MG63 (cell line): ENCODE results near the gene DOCK11. TPM values are rescaled to one million over a fixed set of nuclear protein-coding genes. Genes with fewer than 3 reads are reported as not detected.
A peak's percentile ranks its signal among the peaks of the same experiment; 100 is the strongest.

ENCODE experiments used
- DNase-seq: peaks from one replicate; pipeline ENCODE4 v3.0.0-alpha.2; 2020
- H3K27me3 ChIP-seq: fragments of 250-450 bp; sonication (Bioruptor Pico); 2 replicates; pipeline ENCODE4 v1.5.1; 2020; ENCODE audit warnings: mild to moderate bottlenecking, moderate library complexity
- H3K36me3 ChIP-seq: fragments of 250-450 bp; sonication (Bioruptor Pico); 2 replicates; pipeline ENCODE4 v1.5.1; 2020; ENCODE audit warnings: mild to moderate bottlenecking, moderate library complexity
- H3K4me3 ChIP-seq: fragments of 250-450 bp; sonication (Bioruptor Pico); 2 replicates; pipeline ENCODE4 v1.5.1; 2020; ENCODE audit warnings: mild to moderate bottlenecking, moderate library complexity
- H3K9me3 ChIP-seq: fragments of 250-450 bp; sonication (Bioruptor Pico); 2 replicates; pipeline ENCODE4 v1.5.1; 2020; ENCODE audit warnings: mild to moderate bottlenecking, moderate library complexity
- total RNA-seq: library from RNA; depleted of rRNA; stranded (reverse); fragments of >200 nt; shearing (Covaris generic); gene quantifications from 2 replicates; pipeline ENCODE4 v1.2.3, GENCODE V29; 2014; ENCODE audit warnings: low replicate concordance

The DOCK11 gene
- total RNA-seq, 1 experiment from 2014 or later, result 6.4 TPM

GRCh38 chrX:118496763-118497079 lies 1.1 kb downstream of the DOCK11 start:
- no peak for DNase-seq
- no peaks in the 10 kb centered on the region for H3K27me3 ChIP-seq
- no peaks in the 10 kb centered on the region for H3K9me3 ChIP-seq
- peak overlapping the region; percentile 55 for H3K4me3 ChIP-seq
- no peaks in the 10 kb centered on the region for H3K36me3 ChIP-seq

GRCh38 chrX:118497180-118497818 lies 1.7 kb downstream of the DOCK11 start:
- no peak for DNase-seq
- Histone ChIP-seq H3K27me3 (no peaks in the 10 kb centered on the region), H3K9me3 (no peaks in the 10 kb centered on the region), H3K36me3 (no peaks in the 10 kb centered on the region), H3K4me3 (no peak overlapping the region)

GRCh38 chrX:118498351-118498750 lies 2.7 kb downstream of the DOCK11 start:
- Histone ChIP-seq H3K9me3 (no peaks in the 10 kb centered on the region), H3K4me3 (no peak overlapping the region), H3K27me3 (no peaks in the 10 kb centered on the region), H3K36me3 (no peaks in the 10 kb centered on the region)
- DNase-seq, result no peak

GRCh38 chrX:118498755-118499154 lies 3.1 kb downstream of the DOCK11 start:
- H3K27me3 ChIP-seq, result no peaks in the 10 kb centered on the region
- DNase-seq, result no peak
- H3K4me3 ChIP-seq, result no peak overlapping the region
- H3K9me3 ChIP-seq, result no peaks in the 10 kb centered on the region
- H3K36me3 ChIP-seq, result no peaks in the 10 kb centered on the region

- Histone ChIP-seq H3K4me3 (no peak overlapping the region), H3K9me3 (no peaks in the 10 kb centered on the region), H3K36me3 (no peaks in the 10 kb centered on the region), H3K27me3 (no peaks in the 10 kb centered on the region)
- DNase-seq, result no peak
These were observed 3.7 kb downstream of the DOCK11 start for GRCh38 chrX:118499295-118499694.

GRCh38 chrX:118502161-118502789 lies 6.7 kb downstream of the DOCK11 start:
- Histone ChIP-seq H3K36me3 (no peaks in the 10 kb centered on the region), H3K9me3 (no peaks in the 10 kb centered on the region), H3K4me3 (no peak overlapping the region), H3K27me3 (no peaks in the 10 kb centered on the region)
- no peak for DNase-seq

GRCh38 chrX:118503260-118504041 lies 7.8 kb downstream of the DOCK11 start:
- no peak for DNase-seq
- no peaks in the 10 kb centered on the region for H3K9me3 ChIP-seq

GRCh38 chrX:118504581-118504980 lies 9.0 kb downstream of the DOCK11 start:
- no peaks in the 10 kb centered on the region for H3K36me3 ChIP-seq
- no peak overlapping the region for H3K4me3 ChIP-seq
- no peak for DNase-seq

More at GRCh38 chrX:118503260-118504041, 7.8 kb downstream of the DOCK11 start:
- H3K36me3 ChIP-seq, result no peaks in the 10 kb centered on the region
- H3K27me3 ChIP-seq, result no peaks in the 10 kb centered on the region
- H3K4me3 ChIP-seq, result no peak overlapping the region

GRCh38 chrX:118506805-118507480 lies 11.3 kb downstream of the DOCK11 start:
- no peak for DNase-seq
- Histone ChIP-seq H3K27me3 (no peaks in the 10 kb centered on the region), H3K9me3 (no peaks in the 10 kb centered on the region), H3K4me3 (no peak overlapping the region), H3K36me3 (no peaks in the 10 kb centered on the region)

More at GRCh38 chrX:118504581-118504980, 9.0 kb downstream of the DOCK11 start:
- no peaks in the 10 kb centered on the region for H3K27me3 ChIP-seq
- no peaks in the 10 kb centered on the region for H3K9me3 ChIP-seq

- DNase-seq, result no peak
- Histone ChIP-seq H3K9me3 (no peaks in the 10 kb centered on the region), H3K36me3 (no peaks in the 10 kb centered on the region), H3K27me3 (no peaks in the 10 kb centered on the region), H3K4me3 (no peak overlapping the region)
These were observed 12.2 kb downstream of the DOCK11 start for GRCh38 chrX:118507766-118508165.

GRCh38 chrX:118508221-118508620 lies 12.6 kb downstream of the DOCK11 start:
- Histone ChIP-seq H3K36me3 (no peaks in the 10 kb centered on the region), H3K9me3 (no peaks in the 10 kb centered on the region), H3K4me3 (no peak overlapping the region), H3K27me3 (no peaks in the 10 kb centered on the region)
- DNase-seq, result no peak

GRCh38 chrX:118508635-118509034 lies 13.0 kb downstream of the DOCK11 start:
- no peaks in the 10 kb centered on the region for H3K36me3 ChIP-seq
- H3K27me3 ChIP-seq, result no peaks in the 10 kb centered on the region
- H3K4me3 ChIP-seq, result no peak overlapping the region
- no peak for DNase-seq
- no peaks in the 10 kb centered on the region for H3K9me3 ChIP-seq

GRCh38 chrX:118510111-118510510 lies 14.5 kb downstream of the DOCK11 start:
- Histone ChIP-seq H3K27me3 (no peaks in the 10 kb centered on the region), H3K36me3 (no peaks in the 10 kb centered on the region), H3K4me3 (no peak overlapping the region), H3K9me3 (no peaks in the 10 kb centered on the region)
- DNase-seq, result no peak

GRCh38 chrX:118513120-118513898 lies 17.7 kb downstream of the DOCK11 start:
- Histone ChIP-seq H3K9me3 (no peaks in the 10 kb centered on the region), H3K4me3 (no peak overlapping the region), H3K36me3 (no peaks in the 10 kb centered on the region), H3K27me3 (no peaks in the 10 kb centered on the region)
- DNase-seq, result peak; percentile 36

GRCh38 chrX:118519411-118520215 lies 24.0 kb downstream of the DOCK11 start:
- no peaks in the 10 kb centered on the region for H3K27me3 ChIP-seq
- no peaks in the 10 kb centered on the region for H3K36me3 ChIP-seq
- no peak for DNase-seq
- no peaks in the 10 kb centered on the region for H3K9me3 ChIP-seq
- no peak overlapping the region for H3K4me3 ChIP-seq
